Inferior parietal cortex (tissue), 1 donor: ENCODE data around the gene CCM2L.

Source experiments
- DNase-seq: peaks from one replicate; pipeline ENCODE4 v3.0.0-alpha.2; 2016; ENCODE audit errors: extremely low spot score

The CCM2L gene

DNA sequence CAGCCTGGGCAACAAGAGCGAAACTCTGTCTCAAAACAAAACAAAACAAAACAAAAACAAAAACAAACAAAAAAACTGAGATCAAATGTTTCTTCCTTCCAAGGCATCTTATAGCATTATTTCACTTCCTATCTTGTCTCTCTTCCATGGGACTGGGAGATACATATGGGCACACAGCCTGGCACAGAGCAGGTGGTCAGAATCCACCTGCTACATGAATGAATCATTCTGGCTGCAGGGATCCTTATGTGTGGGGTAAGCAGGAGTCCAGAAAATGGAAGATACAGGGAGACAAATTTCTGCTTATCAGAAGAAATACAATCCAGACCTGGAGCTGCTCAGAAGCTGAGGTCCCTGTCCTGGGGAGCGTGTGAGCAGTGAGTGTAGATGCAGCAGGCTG, 18.2 kb upstream of the CCM2L start:
- no peak for DNase-seq

- no peak for DNase-seq
Measured at GRCh38 chr20:31996996-31997395, 13.2 kb upstream of the CCM2L start.

DNA sequence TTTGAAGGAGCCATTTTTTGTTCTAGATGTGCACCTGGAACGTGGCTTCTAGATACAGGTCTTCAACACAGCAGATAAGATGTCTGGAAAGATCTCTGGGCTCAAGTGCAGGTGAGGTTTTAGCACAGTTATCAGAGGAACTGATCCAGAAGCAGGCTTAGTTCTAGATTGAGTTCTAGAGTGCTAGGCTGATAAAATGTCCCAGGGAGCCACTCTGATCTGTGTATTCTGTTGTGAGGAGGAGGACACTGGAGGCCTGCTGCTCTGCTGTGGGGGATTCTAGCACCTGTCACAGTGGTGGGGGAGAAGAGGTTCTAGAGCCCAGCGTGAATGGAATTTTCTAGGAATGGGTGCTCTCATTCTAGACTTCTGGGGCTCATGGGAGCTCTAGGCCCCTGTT, 12.0 kb upstream of the CCM2L start:
- no peak for DNase-seq

GRCh38 chr20:32003325-32003724, 6.9 kb upstream of the CCM2L start:
- DNase-seq = no peak

DNA sequence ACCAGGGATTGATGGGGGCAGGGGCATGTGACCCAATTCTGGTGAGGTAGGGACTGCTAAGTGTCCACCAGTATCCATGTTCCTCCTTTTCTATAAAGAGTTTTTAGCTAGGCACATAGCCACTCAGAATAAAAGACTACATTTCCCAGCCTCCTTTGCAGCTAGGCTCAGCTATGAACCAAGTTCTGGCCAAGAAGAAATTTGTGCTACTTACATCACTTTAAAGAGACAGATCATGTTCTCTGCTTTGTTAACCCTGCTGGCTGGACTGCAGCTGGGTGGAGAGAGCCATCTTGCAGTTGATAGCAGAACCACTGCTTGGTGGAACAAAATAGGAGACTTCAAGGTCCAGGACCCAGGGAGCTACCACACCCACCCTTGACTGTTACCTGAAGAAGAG, 5.3 kb upstream of the CCM2L start:
- DNase-seq = no peak

GRCh38 chr20:32006053-32006452, 4.2 kb upstream of the CCM2L start:
- no peak for DNase-seq

DNA sequence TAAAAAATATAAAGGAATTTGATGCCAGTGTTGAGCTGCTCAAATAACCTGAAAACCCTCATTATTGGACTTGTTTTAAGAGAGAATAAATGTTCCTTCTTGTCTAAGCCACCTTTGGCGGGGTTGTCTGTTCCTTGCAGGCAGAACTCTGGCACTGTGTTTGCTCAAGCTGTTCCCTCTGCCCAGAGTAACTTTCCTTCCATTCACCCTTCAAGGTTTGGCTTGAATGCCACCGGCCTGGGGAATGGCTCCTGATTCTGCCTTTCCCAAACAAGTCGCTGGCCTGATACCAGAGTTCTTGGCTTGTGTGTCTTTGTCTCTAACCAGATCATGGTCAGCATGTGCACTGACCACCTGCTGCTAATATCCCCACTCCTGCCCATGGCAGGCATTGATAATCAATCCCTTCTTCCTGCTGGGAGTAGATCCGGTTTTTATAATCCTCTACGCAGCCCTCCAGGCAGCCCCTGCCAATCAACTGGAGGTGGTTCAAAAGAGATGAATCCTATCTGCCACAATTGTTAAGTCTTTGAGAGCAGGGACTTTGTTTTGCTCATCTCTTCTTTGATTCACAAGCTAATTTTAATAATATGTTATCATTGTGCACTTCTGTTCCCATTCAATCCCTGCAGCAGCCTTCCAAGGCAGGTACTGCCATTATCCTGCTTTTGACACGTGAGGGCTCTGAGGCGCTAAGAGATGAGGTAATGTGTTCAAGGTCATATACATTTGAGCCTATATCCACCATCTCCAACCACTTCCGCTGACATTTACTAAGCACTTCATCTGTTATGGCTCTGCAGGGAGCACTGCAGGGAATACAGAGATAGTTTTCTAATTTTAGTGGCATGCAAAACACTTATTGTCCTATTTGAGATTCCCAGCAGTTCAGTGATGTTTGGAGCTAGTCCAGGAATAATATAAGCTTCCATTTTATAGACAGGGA, 3.1 kb upstream of the CCM2L start:
- DNase-seq = no peak

DNA sequence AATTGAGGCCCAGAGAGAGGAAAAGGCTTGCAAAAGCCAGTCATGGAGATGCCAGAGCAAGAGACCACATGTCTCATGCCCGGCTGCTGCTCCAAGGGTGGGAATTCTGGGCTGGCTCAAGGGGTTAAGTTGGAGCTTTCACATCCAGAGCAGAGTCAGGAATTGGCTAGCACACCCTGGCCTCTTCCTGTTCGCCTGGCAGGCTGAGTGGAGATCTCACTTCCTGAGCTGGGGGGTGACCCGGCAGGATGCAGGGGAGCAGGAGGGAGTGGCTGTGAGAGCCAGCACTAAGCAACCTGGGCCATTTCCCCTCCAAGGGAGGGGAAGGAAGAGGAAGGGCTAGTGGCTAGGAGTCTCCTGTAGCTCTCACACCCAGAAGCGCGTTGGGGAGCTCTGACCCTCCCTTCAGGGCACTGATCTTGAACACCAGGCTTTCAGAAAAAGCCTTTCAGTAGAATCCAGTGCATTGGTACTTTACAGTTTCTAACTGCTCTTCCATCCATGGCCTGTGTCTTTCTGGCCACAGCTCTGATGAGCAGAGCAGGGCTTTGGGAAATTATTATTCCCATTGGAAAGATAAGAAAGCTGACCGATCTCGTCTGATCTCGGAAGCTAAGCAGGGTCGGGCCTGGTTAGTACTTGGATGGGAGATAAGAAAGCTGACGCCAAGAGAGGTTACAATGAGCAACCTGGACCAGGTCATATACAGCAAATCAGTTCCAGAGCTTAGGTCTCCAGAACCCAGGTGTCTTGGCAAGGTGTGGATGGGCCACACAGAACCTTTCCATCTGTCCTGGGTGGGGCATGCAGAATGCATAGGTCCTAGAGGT, 2.2 kb upstream of the CCM2L start:
- no peak for DNase-seq

GRCh38 chr20:32009564-32009963, 674 bp upstream of the CCM2L start:
- DNase-seq = no peak

DNA sequence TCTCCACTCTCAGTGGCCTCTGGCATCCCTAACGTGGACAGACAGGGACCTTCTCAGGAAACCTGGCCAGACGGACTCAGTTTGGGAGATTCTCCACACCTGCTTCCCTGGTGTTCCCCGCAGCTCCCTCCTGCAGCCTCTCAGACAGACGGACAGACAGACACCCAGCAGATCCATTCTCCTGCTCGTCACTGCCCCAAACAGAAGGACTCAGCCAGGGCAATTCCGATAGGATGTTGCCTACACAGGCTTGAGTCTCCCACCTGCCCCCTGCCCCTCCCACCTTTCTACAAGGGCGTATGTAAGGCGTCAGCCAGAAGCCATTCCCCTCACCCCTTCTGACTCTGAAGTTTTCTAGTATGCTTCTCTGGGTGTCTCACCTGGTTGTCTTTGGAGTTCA, 428 bp downstream of the CCM2L start:
- DNase-seq = no peak

DNA sequence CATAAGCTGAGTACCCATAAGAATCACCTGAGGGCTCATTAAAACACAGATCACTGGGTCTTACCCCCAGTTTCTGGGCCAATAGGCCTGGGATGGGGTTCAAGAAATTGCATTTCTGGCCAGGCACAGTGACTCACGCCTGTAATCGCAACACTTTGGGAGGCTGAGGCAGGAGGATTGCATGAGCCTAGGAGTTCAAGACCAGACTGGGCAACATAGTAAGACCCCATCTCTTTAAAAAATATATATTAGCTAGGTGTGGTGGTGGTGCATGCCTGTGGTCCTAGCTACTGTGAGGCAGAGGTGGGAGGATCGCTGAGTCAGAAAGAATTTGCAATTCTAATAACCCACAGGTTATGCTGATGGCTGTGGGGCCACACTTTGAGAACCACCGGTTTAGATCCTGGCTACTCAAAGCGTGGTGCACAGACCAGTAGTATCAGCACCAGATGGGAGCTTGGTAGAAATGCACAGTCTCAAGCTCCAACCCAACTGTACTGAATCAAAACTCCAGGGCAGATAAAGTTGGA, 2.0 kb downstream of the CCM2L start:
- DNase-seq = no peak

DNA sequence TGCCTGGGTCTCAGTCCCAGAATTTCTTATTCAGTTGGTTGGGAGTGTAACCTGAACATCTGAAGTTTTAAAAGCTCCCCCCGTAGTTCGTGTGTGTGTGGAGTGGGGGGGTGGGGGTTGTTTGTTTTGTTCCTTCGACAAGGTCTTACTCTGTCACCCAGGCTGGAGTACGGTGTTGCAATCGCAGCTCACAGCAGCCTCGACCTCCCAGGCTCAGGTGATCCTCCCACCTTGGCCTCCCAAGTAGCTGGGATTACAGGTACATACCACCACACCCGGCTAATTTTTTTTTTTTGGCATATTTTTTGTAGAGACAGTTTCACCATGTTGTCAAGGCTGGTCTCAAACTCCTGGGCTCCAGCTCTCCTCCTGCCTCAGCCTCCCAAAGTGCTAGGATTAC, 3.1 kb downstream of the CCM2L start:
- DNase-seq = no peak

DNA sequence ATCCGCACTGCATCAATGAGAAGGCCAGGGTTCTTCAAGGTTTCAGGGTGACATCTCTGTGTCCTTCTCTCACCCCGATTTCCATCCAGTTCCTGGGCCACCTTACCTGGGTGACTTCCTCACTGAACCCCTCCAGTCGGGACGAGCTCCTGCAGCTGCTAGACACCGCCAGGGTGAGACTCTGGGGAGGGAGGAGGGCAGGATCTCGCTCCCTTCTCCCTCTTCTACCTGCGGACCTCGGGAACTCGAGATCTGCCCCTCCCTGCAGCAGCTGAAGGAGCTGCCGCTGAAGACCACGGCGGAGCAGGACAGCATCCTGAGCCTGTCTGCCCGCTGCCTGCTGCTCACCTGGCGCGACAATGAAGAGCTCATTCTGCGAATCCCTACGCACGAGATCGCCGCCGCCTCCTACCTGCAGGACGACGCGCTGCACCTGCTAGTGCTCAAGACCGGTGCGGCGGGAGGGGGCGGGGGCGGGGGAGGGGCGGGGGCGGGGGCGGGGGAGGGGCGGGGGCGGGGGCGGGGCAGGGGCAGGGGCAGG, 7.5 kb downstream of the CCM2L start:
- no peak for DNase-seq

GRCh38 chr20:32018269-32019155, 8.3 kb downstream of the CCM2L start:
- no peak for DNase-seq

GRCh38 chr20:32019156-32019510, 8.9 kb downstream of the CCM2L start:
- DNase-seq = no peak

- no peak for DNase-seq
Measured at GRCh38 chr20:32019563-32020463, 9.6 kb downstream of the CCM2L start.

GRCh38 chr20:32021091-32021490, 10.9 kb downstream of the CCM2L start:
- no peak for DNase-seq

- DNase-seq = no peak
Measured at GRCh38 chr20:32024683-32025295, 14.6 kb downstream of the CCM2L start.

DNA sequence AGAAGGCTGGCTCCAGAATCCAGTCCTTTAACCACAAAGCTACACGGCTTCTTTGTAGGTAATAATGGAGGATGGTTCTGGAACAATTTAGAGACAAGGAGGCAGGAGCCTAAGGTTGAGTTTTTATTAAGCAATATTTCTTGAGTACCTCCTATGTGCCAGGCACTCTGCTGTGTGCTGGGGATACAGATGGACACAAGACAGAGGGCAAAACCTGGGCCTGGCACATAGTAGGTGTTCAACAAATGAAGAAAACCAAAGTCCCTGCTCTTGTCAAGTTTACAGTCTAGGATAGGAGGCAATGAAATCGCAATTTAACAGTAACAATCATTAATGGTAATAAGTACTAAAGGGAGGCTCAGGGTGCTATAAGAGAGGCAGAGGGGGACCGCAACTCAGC, 17.4 kb downstream of the CCM2L start:
- no peak for DNase-seq
